GM21529 (cell line): Measurements from ENCODE around the gene CDC37.
A peak's percentile ranks its signal among the peaks of the same experiment; 100 is the strongest.

Experiments used
- ATAC-seq: cut with Tn5 transposase; IDR thresholded peaks from one replicate; pipeline ENCODE4 v1.9.1; 2021; ENCODE audit not compliant: unreplicated experiment

The CDC37 gene

GRCh38 chr19:10403137-10404021 is at the start of gene CDC37:
CDC37 (minus strand) TSS chr19:10403542; CDS start chr19:10403479, 63 bp downstream.
- peak; percentile 74 for ATAC-seq

DNA sequence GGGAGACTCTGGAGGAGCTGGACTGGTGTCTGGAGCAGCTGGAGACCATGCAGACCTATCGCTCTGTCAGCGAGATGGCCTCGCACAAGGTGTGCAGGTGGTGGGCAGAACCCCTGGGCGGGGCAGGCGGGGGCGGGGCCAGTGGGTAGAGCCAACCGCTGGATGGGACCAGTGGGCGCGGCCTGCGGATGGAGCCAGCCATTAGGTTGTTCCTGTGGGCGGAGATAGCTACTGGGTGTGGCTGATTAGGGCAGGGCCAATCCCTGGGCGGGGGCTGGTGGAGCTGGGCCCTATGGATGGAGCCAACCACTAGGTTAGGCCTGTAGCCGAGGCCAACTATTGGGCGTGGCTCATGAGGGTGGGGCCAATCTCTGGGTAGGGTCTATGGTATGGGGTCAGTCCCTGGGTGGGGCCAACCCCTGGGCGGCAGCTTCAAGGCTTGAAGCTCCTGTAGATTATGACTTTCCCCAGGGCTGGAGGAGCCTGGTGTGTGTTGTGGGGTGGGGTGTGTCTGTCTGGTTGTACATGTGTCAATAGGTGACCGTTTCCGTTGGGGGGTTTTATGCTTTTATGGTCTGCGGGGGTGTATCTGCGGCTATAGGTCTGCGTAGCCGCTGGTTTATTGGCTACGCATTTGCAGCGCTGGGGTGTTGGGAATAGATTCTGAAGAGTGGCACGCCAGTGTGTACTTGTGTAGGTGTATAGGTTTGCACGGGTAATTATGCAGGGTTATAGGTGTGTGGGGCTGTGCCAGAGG is 47.7 kb upstream of the CDC37 start:
- no peak for ATAC-seq

DNA sequence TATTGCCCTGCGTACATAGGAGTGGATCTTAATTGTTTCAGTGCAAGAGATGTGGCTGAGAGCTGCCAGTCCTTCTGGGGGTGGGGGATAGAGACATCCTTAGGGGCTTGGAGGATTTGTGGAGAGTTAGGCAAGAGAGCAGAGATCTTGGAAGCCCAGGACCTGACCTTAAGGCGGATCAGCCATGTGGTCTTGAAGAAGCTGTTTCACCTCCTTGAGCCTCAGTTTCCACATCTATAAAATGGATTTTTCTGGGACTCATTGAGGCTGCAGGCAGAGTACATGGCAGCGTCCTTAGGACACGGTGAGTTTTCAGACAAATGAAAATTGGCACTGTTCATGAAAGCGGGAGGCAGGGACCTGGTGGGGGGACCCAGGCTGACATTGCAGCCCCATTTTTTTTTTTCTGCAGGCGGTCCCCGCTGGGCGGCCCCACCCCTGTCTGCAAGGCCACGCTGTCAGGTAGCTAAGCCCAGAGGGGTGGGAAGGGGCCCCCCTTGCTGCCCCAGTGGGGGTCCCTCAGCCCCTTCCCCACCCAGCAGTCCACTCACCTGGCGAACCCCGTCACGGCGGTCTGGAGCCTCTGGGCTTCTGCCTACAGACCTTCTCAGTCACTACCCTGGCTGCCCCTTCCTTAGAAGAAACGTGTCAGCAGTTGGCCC is 47.0 kb upstream of the CDC37 start:
- ATAC-seq = no peak

DNA sequence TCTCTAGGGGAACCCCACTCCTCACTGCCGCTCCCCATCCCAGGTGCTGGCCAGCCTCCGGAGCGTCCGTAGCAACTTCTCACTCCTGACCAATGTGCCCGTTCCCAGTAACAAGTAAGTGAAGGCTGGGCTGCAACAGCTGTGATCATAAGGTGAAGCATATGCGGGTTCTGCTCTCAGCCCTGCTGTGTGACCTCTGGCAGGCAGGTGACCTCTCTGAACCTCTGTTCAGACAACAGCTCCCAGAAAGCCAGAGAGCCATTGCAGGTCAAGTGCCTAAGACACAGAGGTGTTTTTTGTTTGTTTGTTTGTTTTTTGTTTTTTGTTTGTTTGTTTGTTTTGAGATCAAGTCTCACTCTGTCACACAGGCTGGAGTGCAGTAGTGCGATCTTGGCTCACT is 45.7 kb upstream of the CDC37 start:
- no peak for ATAC-seq

GRCh38 chr19:10442698-10443097 is 39.4 kb upstream of the CDC37 start:
- no peak for ATAC-seq

- no peak for ATAC-seq
Observed at GRCh38 chr19:10439588-10439987, 36.2 kb upstream of the CDC37 start.

- ATAC-seq = no peak
Observed at GRCh38 chr19:10433131-10433536, 29.8 kb upstream of the CDC37 start.

DNA sequence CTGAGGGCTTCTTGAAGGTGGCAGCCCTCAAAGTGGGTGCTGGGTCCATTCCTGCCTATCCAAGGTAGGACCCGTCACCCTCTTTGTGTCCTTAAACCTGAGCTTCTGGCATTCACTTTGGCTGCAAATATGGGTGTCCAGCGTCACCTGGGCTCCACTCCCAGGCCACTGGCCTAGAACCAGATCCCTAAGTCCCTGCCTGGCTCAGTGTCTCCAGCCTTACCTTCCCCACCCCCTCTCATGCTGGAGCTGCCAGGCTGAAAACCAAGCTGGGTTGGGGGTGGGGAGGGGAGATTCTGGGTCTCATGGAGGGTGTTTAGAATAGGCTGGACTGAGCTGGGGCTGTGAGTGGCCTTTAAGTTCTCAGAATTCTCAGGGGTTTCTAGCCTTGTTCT is 29.4 kb upstream of the CDC37 start:
- no peak for ATAC-seq

GRCh38 chr19:10431943-10432735 is 28.8 kb upstream of the CDC37 start:
- no peak for ATAC-seq

GRCh38 chr19:10431254-10431942 is 28.1 kb upstream of the CDC37 start:
- ATAC-seq = no peak

GRCh38 chr19:10430505-10431253 is 27.3 kb upstream of the CDC37 start:
- no peak for ATAC-seq

DNA sequence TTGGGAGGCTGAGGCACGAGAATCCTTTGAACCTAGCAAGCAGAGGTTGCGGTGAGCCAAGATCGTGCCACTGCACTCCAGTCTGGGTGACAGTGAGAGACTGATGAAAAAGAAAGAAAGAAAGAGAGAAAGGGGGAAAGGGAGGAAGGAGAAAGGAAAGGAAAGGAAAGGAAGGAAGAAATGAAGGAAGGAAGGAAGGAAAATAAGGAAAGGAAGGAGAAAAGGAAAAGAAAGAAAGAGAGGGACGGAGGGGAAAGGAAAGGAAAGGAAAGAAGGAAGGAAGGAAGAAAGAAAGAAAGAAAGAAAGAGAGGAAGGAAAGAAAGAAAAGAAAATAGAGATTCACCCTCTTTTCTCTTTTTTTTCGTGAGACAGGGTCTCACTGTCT is 25.6 kb upstream of the CDC37 start:
- no peak for ATAC-seq

- no peak for ATAC-seq
Observed at GRCh38 chr19:10427169-10427568, 23.8 kb upstream of the CDC37 start.

GRCh38 chr19:10424011-10424637 is 20.8 kb upstream of the CDC37 start:
- ATAC-seq = peak; percentile 39

- no peak for ATAC-seq
Observed at GRCh38 chr19:10422846-10423245, 19.5 kb upstream of the CDC37 start.

DNA sequence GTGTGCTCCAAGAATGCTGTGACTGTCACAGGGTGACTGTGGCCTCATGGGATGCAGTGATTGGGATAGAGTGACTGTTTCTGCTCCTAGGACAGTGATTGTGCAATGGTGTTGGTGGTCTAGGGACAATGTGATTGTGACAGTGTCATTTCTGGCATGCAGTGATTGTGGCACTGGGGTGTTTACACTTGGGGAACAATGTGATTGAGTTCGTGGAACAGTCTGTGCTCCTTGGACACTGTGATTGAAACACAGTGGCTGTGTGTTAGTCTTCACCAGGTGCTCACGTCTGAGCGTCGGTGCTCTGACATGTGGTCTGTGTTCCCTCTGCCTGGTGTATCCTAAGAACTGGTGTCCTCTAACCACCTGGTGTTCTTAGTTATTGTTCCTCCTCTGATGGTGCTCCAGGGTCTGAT is 18.7 kb upstream of the CDC37 start:
- no peak for ATAC-seq

GRCh38 chr19:10421240-10422045 is 18.1 kb upstream of the CDC37 start:
- no peak for ATAC-seq
